Non-pigmented ciliary epithelial cell (primary cell): ENCODE measurements around the gene NEIL3.

Experiments
- DNase-seq: peaks from one replicate; pipeline ENCODE4 v3.0.0-alpha.2; 2010; ENCODE audit warnings: low read depth

The NEIL3 gene

GRCh38 chr4:177369372-177369771, 59.7 kb downstream of the NEIL3 start:
- DNase-seq: peak; percentile 68

DNA sequence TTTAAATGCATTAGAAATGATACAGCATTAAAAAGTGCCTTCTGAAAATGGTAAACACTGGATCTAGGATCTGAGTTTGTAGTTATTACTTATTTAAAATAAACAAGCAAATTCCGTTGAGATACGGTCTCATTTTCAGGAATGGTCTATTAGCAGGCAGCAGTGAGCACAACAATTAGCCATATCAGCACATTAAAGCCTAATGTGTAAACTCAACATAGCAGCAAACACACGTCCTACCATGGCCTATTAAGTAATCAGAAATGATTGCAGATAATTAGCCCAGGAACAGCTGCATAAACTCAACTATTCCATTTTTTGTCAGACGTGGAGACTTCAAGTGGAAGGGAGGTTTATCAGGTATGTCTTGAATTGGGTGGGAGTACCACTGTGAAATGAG, 61.8 kb downstream of the NEIL3 start:
- DNase-seq: no peak

DNA sequence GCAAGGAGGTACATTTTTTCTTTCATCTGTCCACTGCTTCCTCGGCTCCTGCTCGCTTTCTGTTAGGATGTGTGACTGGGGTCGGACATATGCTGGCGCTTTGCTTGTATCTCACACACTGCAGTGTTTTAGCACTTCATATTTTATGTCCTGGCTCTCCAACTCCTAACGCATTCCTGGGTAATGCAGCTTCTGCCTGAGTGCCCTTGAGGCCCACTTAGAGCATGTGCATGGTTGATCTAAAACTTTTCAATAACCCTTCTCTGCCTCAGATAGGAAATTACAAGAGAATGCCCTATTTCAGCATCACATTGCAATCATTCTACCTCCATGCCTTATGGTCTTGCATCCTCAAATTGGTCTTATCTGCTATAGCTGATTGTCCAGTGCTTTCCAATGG, 65.3 kb downstream of the NEIL3 start:
- DNase-seq: no peak

DNA sequence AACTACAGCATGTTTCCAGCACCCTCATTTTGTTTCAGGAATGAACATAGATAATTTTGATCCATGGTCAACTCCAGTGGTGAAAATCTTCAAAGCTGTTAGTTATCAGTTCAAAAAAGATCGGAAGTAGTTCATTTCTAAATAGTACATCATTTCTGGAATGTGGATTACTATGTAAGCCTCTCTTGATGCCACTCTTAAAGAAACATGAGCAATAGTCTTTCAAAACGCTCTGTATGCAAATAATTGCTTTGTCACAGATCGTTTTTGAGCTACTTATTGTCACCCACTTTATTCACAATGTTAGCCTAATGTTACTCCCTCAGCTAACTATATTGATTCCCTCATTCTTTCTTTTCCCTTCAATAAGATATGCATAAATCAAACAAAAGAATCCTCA, 65.7 kb downstream of the NEIL3 start:
- no peak for DNase-seq

DNA sequence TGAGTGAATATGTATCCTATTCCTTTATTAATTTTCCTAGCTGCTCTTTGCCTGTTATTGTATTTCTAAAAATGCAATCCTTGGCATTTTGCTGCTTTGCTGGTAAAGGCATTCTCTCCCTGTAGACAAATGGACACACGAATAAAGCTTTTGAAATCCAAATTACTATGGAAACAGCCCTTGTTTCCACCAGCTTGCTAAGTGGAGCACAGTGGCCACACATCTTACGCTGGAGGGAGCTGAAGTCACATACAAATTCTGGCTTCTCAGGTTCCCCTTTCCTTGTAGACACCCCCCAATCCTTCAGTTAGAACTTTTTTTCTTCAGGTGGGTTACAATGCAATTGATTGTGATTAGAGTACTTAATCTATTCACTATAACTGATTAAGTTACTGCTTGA, 66.3 kb downstream of the NEIL3 start:
- no peak for DNase-seq

- DNase-seq: no peak
These were observed 71.1 kb downstream of the NEIL3 start for GRCh38 chr4:177380730-177381287.

DNA sequence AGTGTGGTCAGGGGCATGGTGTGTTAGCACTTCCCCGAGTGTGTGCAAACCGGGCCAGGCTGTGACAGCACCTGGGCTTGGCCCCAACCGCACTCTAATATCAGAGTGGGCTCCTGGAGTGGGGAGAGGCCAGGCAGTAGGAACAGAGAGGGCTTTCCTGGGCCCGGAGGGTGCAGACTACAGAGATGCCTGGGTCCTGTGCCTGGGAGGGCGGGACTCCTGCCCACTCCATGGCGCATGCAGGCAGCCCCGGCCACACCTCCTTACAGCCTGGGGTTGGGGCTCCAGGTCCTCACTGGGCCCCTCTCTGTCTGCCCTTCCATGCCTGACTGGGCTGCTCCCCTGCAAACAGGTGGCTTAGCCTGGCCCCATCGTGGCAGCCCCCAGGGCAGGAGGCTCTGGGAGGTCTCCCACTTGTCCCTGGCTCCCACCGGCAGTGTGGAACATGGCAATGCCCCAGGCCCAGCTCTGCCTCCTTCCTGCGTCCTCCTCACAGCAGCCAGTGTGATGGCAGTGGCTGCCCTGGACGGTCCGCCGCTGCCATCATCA, 72.2 kb downstream of the NEIL3 start:
- DNase-seq: no peak

GRCh38 chr4:177384856-177385397, 75.3 kb downstream of the NEIL3 start:
- DNase-seq: no peak

DNA sequence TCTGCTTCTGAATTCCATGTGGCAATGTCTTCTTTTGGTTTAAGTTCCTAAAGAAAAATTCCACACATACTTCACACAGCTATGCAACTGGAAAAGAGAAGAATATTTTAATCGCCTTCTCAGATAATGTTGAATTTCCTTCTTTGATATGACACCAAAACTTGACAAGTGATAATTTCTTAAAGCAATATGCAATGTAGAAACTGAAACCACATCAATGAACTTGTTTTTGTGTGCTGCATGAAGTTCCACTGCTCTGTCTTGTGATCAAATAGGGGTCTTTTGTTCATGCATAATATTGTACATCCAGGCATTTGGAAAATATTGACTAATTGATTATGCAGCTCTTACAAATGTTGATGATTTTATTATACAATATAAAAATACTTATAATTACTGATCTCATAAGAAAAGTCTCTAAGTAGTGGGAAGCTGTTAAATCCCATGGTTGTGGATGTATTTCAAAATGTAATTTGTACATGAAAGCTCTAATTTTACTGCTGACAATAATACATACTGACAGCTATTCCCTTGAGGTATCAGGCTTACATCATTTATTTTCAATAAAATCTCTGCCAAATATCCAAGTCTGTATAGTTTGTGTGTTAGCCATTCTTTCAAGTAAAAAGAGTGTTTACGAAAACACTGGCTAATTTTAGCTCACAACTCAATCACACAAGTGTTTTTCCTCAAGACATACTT, 76.1 kb downstream of the NEIL3 start:
- no peak for DNase-seq

DNA sequence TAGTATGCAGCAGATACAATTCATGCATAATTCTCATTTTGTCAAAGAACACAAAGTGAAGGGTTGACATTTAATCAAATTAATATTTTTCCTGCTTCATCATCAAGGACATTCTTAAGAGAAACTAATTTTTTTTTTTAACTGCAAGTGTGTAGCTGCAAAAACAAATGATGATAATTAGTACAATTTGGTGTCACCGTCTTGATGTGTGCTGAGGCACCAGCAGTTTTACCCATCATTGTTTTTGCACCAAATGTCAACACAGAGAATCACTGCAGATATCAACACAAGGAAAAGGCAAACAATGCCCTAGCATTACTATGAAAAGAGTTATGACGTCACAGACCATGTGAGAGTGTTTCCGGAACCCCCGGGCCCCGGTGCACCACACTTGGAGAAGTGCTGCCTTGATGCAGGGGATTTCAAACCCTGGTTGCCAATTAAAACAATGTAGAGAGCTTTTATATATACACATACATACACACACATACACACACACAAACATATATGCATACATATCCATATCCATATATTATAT, 76.7 kb downstream of the NEIL3 start:
- no peak for DNase-seq

DNA sequence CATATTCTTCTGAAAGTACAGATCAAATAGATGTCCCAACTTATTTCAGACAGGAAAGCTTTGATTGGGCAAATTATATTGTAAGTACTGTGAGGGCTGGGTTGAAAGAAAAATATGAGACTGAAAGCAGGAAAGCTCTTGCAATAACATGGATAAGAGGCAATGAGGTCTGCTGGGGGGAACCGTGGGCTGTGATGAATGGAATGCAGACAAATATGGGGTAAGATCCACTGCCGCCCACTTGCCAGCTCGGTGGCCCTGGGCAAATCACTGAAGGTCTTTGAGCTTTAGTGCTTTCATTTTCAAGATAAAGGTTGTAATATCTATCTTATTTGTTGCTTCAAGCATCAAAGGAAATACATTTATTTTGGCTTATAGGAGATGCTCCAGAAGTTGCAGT, 81.6 kb downstream of the NEIL3 start:
- DNase-seq: no peak

- DNase-seq: no peak
These were observed 82.3 kb downstream of the NEIL3 start for GRCh38 chr4:177391953-177392352.

GRCh38 chr4:177393236-177393635, 83.6 kb downstream of the NEIL3 start:
- DNase-seq: no peak

GRCh38 chr4:177396352-177396751, 86.7 kb downstream of the NEIL3 start:
- DNase-seq: no peak

DNA sequence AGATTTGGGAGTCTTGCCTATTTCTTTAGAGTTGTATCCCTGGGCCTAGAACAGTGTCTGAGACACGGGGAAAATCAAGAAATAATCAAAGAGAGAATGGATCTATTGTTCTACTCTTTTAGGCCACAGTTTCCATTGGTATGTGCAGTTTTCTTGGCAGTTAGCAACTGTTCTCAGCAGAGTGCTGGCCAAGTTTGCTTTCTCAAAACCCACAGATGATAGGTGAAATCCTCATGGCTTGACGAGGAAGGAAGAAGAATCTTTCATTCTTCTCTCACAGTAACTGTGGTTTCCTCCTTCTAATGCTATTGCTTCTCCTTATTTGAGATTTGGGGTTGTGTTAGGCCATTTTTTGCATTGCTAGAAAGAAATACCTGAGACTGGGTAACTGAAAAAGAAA, 90.4 kb downstream of the NEIL3 start:
- DNase-seq: no peak

DNA sequence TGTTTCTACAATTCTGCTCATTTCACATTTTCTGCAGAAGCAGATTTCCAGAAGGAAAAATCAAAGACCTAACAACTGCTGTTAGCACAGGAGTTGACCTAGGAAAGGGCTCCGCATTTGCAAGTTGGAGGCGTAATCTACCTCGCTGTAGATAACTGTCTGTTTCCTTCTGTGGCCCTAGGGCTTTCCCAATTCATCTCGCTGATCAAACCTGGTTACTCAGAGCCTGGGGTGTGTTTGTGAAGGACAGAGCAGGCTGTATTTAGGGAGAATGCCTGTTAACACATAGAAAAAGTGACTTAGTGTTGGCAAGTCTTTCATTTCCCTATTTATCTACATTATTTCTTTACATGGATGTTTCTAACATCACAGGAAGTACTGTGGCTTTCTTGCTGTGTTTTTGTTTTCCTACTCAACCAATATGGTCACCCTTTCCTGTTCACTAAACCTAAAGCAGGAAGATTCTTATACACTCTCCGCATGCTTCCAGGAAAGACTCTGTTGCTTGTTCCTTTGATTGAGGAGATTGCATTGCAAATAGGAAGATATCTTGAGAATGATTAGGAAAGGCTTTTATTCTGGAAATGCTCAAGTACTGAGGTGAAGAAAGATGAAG, 92.1 kb downstream of the NEIL3 start:
- DNase-seq: no peak

DNA sequence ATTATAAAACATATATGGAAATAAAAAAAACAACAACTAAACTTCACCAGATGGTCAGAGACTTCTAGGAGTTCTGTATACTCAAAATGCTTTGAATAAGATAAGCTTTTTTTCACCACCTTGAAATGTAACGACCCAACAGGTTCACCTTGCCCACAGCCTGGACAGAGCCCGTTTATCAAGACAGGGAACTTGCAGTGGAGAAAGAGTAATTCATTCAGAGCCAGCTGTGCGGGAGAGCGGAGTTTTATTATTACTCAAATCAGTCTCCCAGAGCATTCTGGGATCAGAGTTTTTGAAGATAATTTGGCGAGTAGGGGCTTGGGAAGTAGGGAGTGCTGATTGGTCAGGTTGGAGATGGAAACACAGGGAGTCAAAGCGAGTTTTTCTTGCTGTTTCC, 94.1 kb downstream of the NEIL3 start:
- DNase-seq: no peak

DNA sequence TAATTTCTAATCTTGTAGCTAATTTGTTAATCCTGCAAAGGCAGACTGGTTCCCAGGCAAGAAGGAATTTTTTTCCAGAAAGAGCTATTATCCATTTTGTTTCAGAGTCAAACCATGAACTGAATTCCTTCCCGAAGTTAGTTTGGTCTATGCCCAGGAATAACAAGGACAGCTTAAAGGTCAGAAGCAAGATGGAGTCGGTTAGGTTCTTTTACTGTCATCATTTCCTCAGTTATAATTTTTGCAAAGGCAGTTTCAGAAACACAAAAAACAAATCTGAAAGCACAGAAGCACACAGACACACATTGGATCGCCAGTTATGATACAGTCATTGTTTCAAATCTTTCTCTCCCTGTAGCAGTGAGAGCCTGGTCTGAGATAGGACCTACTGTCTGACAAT, 94.7 kb downstream of the NEIL3 start:
- no peak for DNase-seq

DNA sequence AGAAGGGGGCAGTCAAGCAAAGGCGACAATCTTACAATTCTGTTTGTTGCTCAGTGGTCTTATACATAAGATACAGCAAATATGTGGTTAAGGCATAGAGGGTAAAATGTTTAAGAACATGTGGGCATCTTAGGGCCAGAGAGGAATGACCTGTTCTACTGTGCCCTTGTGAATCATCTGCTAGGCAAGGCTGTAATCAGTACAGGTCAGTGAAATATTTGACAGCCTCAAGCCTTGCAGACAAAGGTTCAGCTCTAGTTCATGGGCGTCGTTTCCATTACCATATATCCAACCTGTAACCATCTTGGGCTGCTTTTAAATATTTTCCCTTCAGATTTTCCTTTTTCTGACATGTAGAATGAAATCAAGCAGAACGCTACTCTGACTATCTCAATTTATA, 95.3 kb downstream of the NEIL3 start:
- no peak for DNase-seq

GRCh38 chr4:177405508-177405907, 95.8 kb downstream of the NEIL3 start:
- no peak for DNase-seq

DNA sequence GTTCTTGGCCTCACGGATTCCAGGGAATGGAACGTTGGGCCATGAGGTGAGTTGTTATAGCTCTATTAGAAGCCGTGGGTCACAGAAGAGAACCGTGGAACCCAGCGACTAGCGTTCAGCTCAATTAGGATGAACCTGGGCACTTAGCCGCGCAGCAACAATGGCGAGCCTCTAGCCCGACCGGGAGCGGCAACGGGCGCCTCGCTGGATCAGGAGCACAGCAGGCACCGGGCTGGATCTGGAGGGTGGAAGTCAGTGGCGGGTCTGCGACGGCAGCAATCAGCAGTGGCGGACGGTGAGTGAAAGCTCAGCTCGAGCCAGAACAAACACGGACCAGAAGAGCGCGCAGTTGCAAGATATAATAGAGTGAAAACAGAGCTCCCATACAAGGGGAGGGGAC, 98.3 kb downstream of the NEIL3 start:
- DNase-seq: no peak

DNA sequence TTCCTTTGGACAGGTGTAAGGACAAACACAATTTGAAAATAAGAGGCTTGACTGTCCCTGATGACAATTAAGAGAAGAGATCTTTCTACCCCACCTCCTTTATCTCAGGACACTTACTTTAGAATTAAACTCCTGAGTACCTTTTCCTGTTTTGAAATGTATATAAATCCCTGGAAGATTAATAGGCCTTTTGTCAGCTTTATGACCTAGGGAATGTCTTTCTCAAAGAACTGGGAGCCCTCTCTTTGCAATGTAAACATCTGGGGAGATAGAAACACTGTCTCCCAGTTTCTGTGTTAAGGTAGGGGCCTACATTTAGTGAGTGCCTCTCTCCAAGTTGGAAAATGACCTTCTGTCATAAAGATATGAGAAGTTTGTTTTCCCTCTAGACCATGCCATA, 100.9 kb downstream of the NEIL3 start:
- no peak for DNase-seq

DNA sequence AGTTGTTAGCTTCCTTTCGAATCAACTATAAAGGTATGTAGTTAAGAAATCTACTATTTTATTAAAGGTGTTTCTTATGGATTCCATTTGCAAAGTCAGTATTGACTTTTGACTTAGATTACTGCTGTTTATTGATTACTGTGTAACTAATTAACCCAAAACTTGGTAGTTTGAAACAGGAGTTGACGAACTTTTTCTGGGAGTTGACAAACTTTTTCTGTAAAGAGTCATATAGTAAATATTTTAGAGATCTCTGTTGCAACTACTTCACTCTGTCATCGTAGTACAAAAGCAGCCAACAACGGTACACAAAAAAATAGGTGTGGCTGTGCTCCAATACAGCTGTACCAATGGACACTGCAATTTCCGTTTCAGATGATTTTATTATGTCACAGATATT, 102.3 kb downstream of the NEIL3 start:
- no peak for DNase-seq
